Measurements from ENCODE around the gene CBX5. TPM values are rescaled to one million over a fixed set of nuclear protein-coding genes. Genes with fewer than 3 reads are reported as not detected.
"Not testable (repeated sequence)": the region's sequence is repeated elsewhere in the genome, so short reads cannot be mapped to it uniquely, and the experiment has no call there.

The CBX5 gene
- 38.9 TPM for total RNA-seq
- polyA plus RNA-seq = 10 to 100 TPM; 18.2 to 21.5 (median 19.6) TPM

- Mint-ChIP-seq H3K27me3 (no peaks in the 10 kb centered on the region), H3K9me3 (no peaks in the 10 kb centered on the region), H3K36me3 (peaks cover 38% of the 10 kb centered on the region), H3K27ac (no peak within 1 kb of the TSS), H3K4me3 (no peak within 1 kb of the TSS), H3K4me1 (peaks cover 12 to 50% (median 30%) of the 10 kb centered on the region in 4 donors)
- H3K36me3 ChIP-seq (ENCODE audit: control insufficient read depth, insufficient read depth, low read length) = peaks cover 28% of the 10 kb centered on the region
- peak; percentile 99 to 100 (median 99) for DNase-seq
- H3K27ac ChIP-seq (ENCODE audit: insufficient read depth, low read length, poor library complexity, severe bottlenecking) = peak within 1 kb of the TSS; percentile 99
- peak within 1 kb of the TSS; percentile 99 for H3K4me3 ChIP-seq (ENCODE audit: low read depth, low read length)
- peak; percentile 70 to 74 for ATAC-seq (ENCODE audit: low read depth in 2 of 2)
- no peaks in the 10 kb centered on the region for H3K27me3 ChIP-seq (ENCODE audit: control insufficient read depth, insufficient read depth, low read length)
- H3K9me3 ChIP-seq (ENCODE audit: control insufficient read depth in 2 of 2, low read length in 2 of 2) = no peaks in the 10 kb centered on the region
- H3K4me1 ChIP-seq (ENCODE audit: control insufficient read depth, insufficient read depth, low read length, poor library complexity, severe bottlenecking) = peaks cover 73% of the 10 kb centered on the region
Observed at GRCh38 chr12:54279632-54280467, at the start of gene CBX5. Gene CBX5 (minus strand): TSS chr12:54280122. CDS start chr12:54257650, 22,472 bp downstream.

GRCh38 chr12:54328595-54329337 lies 48.8 kb upstream of the CBX5 start:
- Histone ChIP-seq H3K36me3 (ENCODE audit: control insufficient read depth, insufficient read depth, low read length) (peaks cover 3% of the 10 kb centered on the region), H3K4me3 (ENCODE audit: low read depth, low read length) (no peak overlapping the region), H3K27me3 (ENCODE audit: control insufficient read depth, insufficient read depth, low read length) (no peaks in the 10 kb centered on the region), H3K9me3 (ENCODE audit: control insufficient read depth in 2 of 2, low read length in 2 of 2) (no peaks in the 10 kb centered on the region), H3K4me1 (ENCODE audit: control insufficient read depth, insufficient read depth, low read length, poor library complexity, severe bottlenecking) (peaks cover 58% of the 10 kb centered on the region), H3K27ac (ENCODE audit: insufficient read depth, low read length, poor library complexity, severe bottlenecking) (no peak overlapping the region)
- ATAC-seq (ENCODE audit: low read depth in 2 of 2) (no peak), DNase-seq (no peak)
- Mint-ChIP-seq H3K9me3 (no peaks in the 10 kb centered on the region), H3K27ac (peak overlapping the region; percentile 3 to 92 (median 37)), H3K27me3 (peaks cover 7% of the 10 kb centered on the region), H3K36me3 (peaks cover 10% of the 10 kb centered on the region), H3K4me3 (peak overlapping the region in 2 of 4 donors; percentile 57 to 76), H3K4me1 (peaks cover 13 to 75% (median 55%) of the 10 kb centered on the region in 4 donors)

GRCh38 chr12:54325442-54326109 lies 45.7 kb upstream of the CBX5 start:
- Mint-ChIP-seq H3K27ac (peak overlapping the region; percentile 94 to 100 (median 98)), H3K4me1 (peaks cover 10 to 51% (median 37%) of the 10 kb centered on the region in 4 donors), H3K4me3 (peak overlapping the region; percentile 93 to 100 (median 99))
- Histone ChIP-seq H3K4me1 (ENCODE audit: control insufficient read depth, insufficient read depth, low read length, poor library complexity, severe bottlenecking) (peaks cover 36% of the 10 kb centered on the region), H3K27ac (ENCODE audit: insufficient read depth, low read length, poor library complexity, severe bottlenecking) (peak overlapping the region; percentile 65), H3K4me3 (ENCODE audit: low read depth, low read length) (peak overlapping the region; percentile 96)
- H3K27me3 Mint-ChIP-seq; H3K36me3 Mint-ChIP-seq; H3K36me3 ChIP-seq (ENCODE audit: control insufficient read depth, insufficient read depth, low read length); H3K9me3 ChIP-seq (ENCODE audit: control insufficient read depth in 2 of 2, low read length in 2 of 2); ATAC-seq (ENCODE audit: low read depth in 2 of 2); DNase-seq; H3K9me3 Mint-ChIP-seq; H3K27me3 ChIP-seq (ENCODE audit: control insufficient read depth, insufficient read depth, low read length): not testable (repeated sequence)

GRCh38 chr12:54324617-54325441 lies 44.9 kb upstream of the CBX5 start, which contains the start of gene COPZ1:
Gene COPZ1 (plus strand): TSS chr12:54325131. CDS start chr12:54325164, 33 bp downstream.
- Mint-ChIP-seq H3K36me3 (peaks cover 8% of the 10 kb centered on the region), H3K9me3 (no peaks in the 10 kb centered on the region), H3K27me3 (peaks cover 7% of the 10 kb centered on the region), H3K4me3 (peak within 1 kb of the TSS; percentile 93 to 100 (median 99)), H3K27ac (peak within 1 kb of the TSS; percentile 94 to 100 (median 98)), H3K4me1 (peaks cover 4 to 44% (median 32%) of the 10 kb centered on the region in 4 donors)
- peak; percentile 97 for ATAC-seq (ENCODE audit: low read depth in 2 of 2)
- Histone ChIP-seq H3K9me3 (ENCODE audit: control insufficient read depth in 2 of 2, low read length in 2 of 2) (no peaks in the 10 kb centered on the region), H3K36me3 (ENCODE audit: control insufficient read depth, insufficient read depth, low read length) (no peaks in the 10 kb centered on the region), H3K4me3 (ENCODE audit: low read depth, low read length) (peak within 1 kb of the TSS; percentile 96), H3K27ac (ENCODE audit: insufficient read depth, low read length, poor library complexity, severe bottlenecking) (peak within 1 kb of the TSS; percentile 65), H3K4me1 (ENCODE audit: control insufficient read depth, insufficient read depth, low read length, poor library complexity, severe bottlenecking) (peaks cover 29% of the 10 kb centered on the region), H3K27me3 (ENCODE audit: control insufficient read depth, insufficient read depth, low read length) (no peaks in the 10 kb centered on the region)
- DNase-seq = peak; percentile 87 to 99 (median 96)

GRCh38 chr12:54321363-54321762 lies 41.4 kb upstream of the CBX5 start:
- no peak for ATAC-seq (ENCODE audit: low read depth in 2 of 2)
- H3K4me1 Mint-ChIP-seq = peaks cover 4 to 19% (median 11%) of the 10 kb centered on the region in 4 donors

GRCh38 chr12:54312309-54312708 lies 32.4 kb upstream of the CBX5 start:
- peaks cover 36% of the 10 kb centered on the region for H3K27me3 Mint-ChIP-seq
- not testable (repeated sequence) for H3K36me3 Mint-ChIP-seq; H3K27me3 ChIP-seq (ENCODE audit: control insufficient read depth, insufficient read depth, low read length); ATAC-seq (ENCODE audit: low read depth in 2 of 2); H3K9me3 ChIP-seq (ENCODE audit: control insufficient read depth in 2 of 2, low read length in 2 of 2); H3K4me3 Mint-ChIP-seq; H3K4me1 ChIP-seq (ENCODE audit: control insufficient read depth, insufficient read depth, low read length, poor library complexity, severe bottlenecking); H3K4me1 Mint-ChIP-seq; H3K27ac Mint-ChIP-seq; H3K27ac ChIP-seq (ENCODE audit: insufficient read depth, low read length, poor library complexity, severe bottlenecking); H3K36me3 ChIP-seq (ENCODE audit: control insufficient read depth, insufficient read depth, low read length); H3K9me3 Mint-ChIP-seq; DNase-seq; H3K4me3 ChIP-seq (ENCODE audit: low read depth, low read length)

More at GRCh38 chr12:54321363-54321762, 41.4 kb upstream of the CBX5 start:
- no peak for DNase-seq
- H3K9me3 ChIP-seq (ENCODE audit: control insufficient read depth in 2 of 2, low read length in 2 of 2) = no peaks in the 10 kb centered on the region
- H3K36me3 ChIP-seq (ENCODE audit: control insufficient read depth, insufficient read depth, low read length) = no peaks in the 10 kb centered on the region
- no peak overlapping the region for H3K4me3 ChIP-seq (ENCODE audit: low read depth, low read length)
- Mint-ChIP-seq H3K27me3 (peaks cover 7% of the 10 kb centered on the region), H3K9me3 (no peaks in the 10 kb centered on the region), H3K27ac (no peak overlapping the region), H3K4me3 (no peak overlapping the region), H3K36me3 (peaks cover 4% of the 10 kb centered on the region)
- no peak overlapping the region for H3K27ac ChIP-seq (ENCODE audit: insufficient read depth, low read length, poor library complexity, severe bottlenecking)
- H3K4me1 ChIP-seq (ENCODE audit: control insufficient read depth, insufficient read depth, low read length, poor library complexity, severe bottlenecking) = peaks cover 12% of the 10 kb centered on the region
- H3K27me3 ChIP-seq (ENCODE audit: control insufficient read depth, insufficient read depth, low read length) = no peaks in the 10 kb centered on the region

GRCh38 chr12:54311051-54311450 lies 31.1 kb upstream of the CBX5 start:
- ATAC-seq (ENCODE audit: low read depth in 2 of 2) (no peak), DNase-seq (no peak)
- H3K27me3 ChIP-seq (ENCODE audit: control insufficient read depth, insufficient read depth, low read length) = peaks cover 7% of the 10 kb centered on the region
- no peak overlapping the region for H3K27ac ChIP-seq (ENCODE audit: insufficient read depth, low read length, poor library complexity, severe bottlenecking)
- no peaks in the 10 kb centered on the region for H3K36me3 Mint-ChIP-seq
- peaks cover 0 to 2% (median 0%) of the 10 kb centered on the region in 7 donors for H3K9me3 Mint-ChIP-seq
- no peak overlapping the region for H3K27ac Mint-ChIP-seq
- peaks cover 0 to 5% (median under 1%) of the 10 kb centered on the region in 4 donors for H3K4me1 Mint-ChIP-seq
- H3K27me3 Mint-ChIP-seq = peaks cover 38% of the 10 kb centered on the region
- no peaks in the 10 kb centered on the region for H3K4me1 ChIP-seq (ENCODE audit: control insufficient read depth, insufficient read depth, low read length, poor library complexity, severe bottlenecking)
- no peaks in the 10 kb centered on the region for H3K36me3 ChIP-seq (ENCODE audit: control insufficient read depth, insufficient read depth, low read length)
- no peak overlapping the region for H3K4me3 Mint-ChIP-seq
- H3K4me3 ChIP-seq (ENCODE audit: low read depth, low read length) = no peak overlapping the region
- H3K9me3 ChIP-seq (ENCODE audit: control insufficient read depth in 2 of 2, low read length in 2 of 2) = no peaks in the 10 kb centered on the region
